LNCaP clone FGC (cell line): ENCODE data around the gene MAGI1.
"Not testable (repeated sequence)": the region's sequence is repeated elsewhere in the genome, so short reads cannot be mapped to it uniquely, and the experiment has no call there.

Experiments
- DNase-seq: peaks from one replicate; pipeline ENCODE4 v3.0.0-alpha.2; 2011; ENCODE audit warnings: low read depth
- H3K4me3 ChIP-seq: 2 replicates; pipeline ENCODE4 v1.5.1; 2011; ENCODE audit warnings: mild to moderate bottlenecking, low read depth, low read length, control low read depth
- TF ChIP-seq, protein P1 (sequence below): IDR thresholded peaks from 2 replicates; pipeline ENCODE4 v1.5.1; 2012; ENCODE audit warnings: mild to moderate bottlenecking; ENCODE audit not compliant: control insufficient read depth, insufficient read depth; ENCODE audit errors: extremely low read depth

Gene MAGI1

DNA sequence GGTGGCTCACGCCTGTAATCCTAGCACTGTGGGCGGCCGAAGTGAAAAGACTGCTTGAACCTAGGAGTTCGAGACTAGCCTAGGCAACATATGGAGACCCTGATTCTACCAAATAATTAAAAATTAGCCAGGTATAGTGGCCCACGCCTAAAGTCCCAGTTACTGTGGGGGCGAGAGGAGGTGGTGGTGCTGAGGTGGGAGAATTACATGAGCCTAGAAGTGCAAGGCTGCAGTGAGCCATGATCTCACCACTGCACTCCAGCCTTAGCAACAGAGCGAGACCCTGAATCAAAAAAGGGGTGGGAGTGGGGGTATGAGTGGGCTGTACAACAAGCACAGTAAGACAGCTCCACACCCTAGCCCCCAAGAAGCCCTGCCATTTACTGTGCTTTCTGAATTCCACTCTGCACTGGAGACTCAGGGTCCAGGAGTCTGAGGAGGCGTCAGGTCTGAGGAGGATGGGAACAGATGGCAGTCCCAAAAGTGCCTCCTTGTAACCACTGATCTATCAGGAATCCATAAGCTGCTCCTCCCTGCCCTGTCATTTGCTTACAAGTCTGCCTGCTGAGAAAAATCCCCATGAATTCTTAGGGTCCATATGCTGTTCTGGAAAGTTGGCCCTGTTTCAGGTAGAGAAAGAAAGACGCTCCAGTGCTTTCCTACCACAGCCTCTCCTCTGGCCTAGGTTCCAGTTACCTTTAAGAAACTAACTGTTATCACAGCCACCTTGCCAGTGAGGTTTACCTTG, 171.1 kb downstream of the MAGI1 start:
- no peak for DNase-seq
- H3K4me3 ChIP-seq: no peak overlapping the region
- TF ChIP-seq, protein P1, sequence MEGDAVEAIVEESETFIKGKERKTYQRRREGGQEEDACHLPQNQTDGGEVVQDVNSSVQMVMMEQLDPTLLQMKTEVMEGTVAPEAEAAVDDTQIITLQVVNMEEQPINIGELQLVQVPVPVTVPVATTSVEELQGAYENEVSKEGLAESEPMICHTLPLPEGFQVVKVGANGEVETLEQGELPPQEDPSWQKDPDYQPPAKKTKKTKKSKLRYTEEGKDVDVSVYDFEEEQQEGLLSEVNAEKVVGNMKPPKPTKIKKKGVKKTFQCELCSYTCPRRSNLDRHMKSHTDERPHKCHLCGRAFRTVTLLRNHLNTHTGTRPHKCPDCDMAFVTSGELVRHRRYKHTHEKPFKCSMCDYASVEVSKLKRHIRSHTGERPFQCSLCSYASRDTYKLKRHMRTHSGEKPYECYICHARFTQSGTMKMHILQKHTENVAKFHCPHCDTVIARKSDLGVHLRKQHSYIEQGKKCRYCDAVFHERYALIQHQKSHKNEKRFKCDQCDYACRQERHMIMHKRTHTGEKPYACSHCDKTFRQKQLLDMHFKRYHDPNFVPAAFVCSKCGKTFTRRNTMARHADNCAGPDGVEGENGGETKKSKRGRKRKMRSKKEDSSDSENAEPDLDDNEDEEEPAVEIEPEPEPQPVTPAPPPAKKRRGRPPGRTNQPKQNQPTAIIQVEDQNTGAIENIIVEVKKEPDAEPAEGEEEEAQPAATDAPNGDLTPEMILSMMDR: no peak

DNA sequence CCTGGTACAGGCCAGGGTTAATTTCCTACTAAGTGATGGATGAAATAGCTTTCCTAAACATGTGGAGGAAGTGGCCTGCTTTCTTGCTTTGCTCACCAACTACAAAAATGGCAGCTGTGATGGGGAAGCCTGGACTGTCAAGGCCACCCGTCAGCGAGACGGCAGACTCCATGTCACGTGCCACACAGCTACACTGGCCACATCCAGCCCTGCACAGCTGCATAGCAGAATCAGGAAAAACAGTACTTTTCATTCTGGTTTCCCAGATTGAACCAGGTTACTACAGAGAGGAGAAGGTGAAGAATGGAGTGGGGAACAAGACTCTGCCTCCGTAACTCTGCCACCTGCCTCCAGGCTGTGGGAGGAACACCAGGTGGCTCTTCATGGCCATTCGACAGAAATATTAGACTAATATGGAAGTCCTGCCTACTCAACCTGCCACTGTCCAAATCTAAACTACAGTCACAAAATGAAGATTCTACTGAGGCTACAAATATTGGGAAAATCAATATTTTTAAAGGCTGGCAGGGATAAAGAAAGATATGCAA, 174.3 kb downstream of the MAGI1 start:
- no peak overlapping the region for H3K4me3 ChIP-seq
- TF ChIP-seq, protein P1: no peak
- DNase-seq: no peak

DNA sequence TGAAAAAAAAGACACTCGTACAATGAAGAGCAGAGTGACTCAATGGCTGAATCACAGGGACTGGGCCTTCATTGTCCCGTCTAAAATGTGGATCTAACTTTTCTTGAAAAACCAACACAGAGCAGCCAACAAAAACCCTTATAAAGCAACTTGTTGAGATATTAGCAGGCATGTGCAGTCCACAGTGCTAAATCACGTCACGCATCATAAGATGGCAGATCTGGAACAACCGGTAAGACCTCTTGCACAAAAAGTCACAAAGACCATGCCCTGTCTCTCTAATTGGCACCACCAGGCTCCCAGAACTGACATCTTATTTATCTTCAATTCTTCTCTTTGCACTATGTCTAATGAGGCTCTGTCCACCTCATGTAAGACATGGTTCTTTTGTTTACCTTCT, 177.0 kb downstream of the MAGI1 start:
- TF ChIP-seq, protein P1: no peak
- no peak for DNase-seq
- no peak overlapping the region for H3K4me3 ChIP-seq

DNA sequence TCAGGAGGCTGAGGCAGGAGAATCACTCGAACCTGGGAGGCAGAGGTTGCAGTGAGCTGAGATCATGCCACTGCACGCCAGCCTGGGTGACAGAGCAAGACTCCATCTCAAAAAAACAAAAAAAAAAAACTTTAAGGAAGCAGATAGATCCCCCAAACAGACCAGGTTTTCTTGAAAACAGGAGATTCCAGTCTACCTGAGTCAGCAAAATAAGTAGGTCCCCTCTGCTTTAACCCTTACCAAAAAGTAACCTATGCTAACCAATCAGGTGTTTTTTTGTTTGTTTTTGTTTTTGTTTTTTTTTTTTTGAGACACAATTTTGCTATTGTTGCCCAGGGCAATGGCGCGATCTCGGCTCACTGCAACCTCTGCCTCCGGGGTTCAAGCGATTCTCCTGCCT, 179.1 kb downstream of the MAGI1 start:
- DNase-seq, H3K4me3 ChIP-seq: not testable (repeated sequence)

DNA sequence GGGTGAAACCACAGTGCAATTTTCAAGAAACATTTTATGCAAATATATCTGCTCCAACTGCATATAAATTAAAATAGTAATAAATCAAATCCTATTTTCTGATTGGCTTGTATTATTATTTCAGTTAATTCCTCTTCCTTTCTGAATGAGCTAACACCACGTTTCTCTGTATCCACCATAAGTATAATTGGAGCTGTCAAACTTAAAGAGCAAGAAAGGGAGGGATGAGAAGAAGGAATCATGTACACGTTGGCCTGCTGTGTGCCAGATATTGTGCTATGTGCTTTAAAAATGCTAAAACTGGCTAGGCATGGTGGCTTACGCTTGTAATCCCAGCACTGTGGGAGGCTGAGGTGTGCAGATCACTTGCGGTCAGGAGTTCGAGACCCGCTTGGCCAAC, 180.0 kb downstream of the MAGI1 start:
- DNase-seq: no peak
- TF ChIP-seq, protein P1: no peak
- H3K4me3 ChIP-seq: no peak overlapping the region

DNA sequence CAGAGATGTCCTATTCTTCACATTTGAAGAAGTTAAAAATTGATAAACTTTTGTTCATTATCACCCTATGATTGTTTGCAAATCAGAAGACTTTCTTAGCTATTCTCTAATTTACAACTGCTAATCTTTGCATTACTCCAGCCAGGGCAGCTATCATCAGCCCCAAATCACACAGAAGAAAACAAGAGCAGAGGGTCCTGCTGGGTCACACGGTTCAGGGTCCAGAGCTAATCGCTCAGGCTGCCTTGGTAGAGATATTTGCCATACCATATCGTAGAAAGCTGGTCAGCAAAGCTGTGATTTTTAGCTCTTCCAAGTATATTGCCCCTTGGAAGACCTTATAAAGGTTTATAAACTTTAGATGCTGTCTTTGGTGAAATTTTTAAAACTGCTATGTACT, 181.4 kb downstream of the MAGI1 start:
- DNase-seq: no peak
- TF ChIP-seq, protein P1: no peak
- H3K4me3 ChIP-seq: no peak overlapping the region

DNA sequence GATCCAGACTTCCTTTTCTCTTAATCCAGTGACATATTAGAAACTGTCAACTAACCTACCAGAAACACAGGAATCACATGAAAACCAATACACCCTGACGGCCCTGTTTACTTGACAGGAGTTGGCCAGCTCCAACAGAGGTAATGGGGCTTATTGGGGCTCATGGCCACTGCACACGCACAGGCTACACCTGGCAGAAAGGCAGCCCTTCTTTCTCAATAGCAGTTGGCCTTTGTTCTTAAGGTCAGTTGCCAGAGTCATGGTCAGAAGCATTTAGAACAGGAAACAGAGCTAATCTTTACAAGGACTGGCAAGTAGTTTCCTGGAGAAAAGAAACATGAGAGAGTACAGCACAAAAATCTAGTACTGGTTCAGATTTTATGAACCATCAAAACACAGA, 181.8 kb downstream of the MAGI1 start:
- H3K4me3 ChIP-seq: no peak overlapping the region
- peak; percentile 62 for DNase-seq
- TF ChIP-seq, protein P1: no peak
